HG03460 (cell line): ENCODE results near the gene EXOSC7.
A peak's percentile ranks its signal among the peaks of the same experiment; 100 is the strongest.
"Not testable (repeated sequence)": the region's sequence is repeated elsewhere in the genome, so short reads cannot be mapped to it uniquely, and the experiment has no call there.

ENCODE experiments used
- ATAC-seq: cut with Tn5 transposase; IDR thresholded peaks from one replicate; pipeline ENCODE4 v1.9.1; 2021; ENCODE audit not compliant: unreplicated experiment

Gene EXOSC7

DNA sequence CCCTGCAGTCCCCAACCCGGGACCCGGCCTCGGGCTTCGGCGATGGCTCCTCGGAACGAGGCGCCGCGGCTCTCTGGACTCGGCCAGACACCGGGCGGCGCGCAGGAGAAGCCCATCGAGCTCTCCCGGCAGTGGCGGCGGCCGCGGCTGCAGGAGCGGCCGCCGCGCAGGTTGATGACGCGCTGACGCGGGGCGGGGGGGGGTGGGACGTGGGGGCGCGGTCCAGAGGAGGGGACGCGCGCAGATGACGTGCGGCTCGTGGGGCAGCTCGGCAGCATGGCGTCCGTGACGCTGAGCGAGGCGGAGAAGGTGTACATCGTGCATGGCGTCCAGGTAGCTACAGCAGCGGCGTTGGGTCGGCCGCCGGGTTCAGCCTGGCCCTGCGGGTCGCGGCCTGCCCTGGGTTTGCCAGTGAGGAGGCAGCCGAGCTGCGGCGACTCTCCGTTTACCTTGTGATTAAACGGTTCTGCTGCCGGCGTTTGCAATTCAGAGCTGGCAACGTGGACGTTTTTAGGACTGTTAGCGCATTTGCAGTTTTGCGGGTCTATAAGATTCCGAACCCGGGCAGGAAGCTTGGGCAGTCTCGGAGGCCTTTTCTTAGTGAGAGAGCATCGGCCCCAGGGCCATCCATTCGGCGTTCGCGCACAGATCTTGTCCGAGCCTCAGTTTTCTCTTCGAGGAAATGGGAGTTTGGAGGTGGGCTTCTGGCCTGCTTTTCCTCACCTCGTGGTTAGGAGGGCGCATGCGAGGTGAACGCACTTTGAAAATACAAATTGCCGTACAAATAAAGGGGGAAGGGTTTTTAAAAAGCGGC lies at the start of gene EXOSC7, which contains the start of gene ZDHHC3:
TSS of gene EXOSC7 (plus strand) at position 243 of the 814 bp plus-strand sequence. CDS start at position 277, 34 bp downstream.
TSS of gene ZDHHC3 (minus strand) at position 173 of the 814 bp plus-strand sequence. CDS start 16,738 bp downstream, outside the sequence.
- peak; percentile 75 for ATAC-seq

GRCh38 chr3:44926921-44927320 lies 49.1 kb upstream of the EXOSC7 start:
- no peak for ATAC-seq

DNA sequence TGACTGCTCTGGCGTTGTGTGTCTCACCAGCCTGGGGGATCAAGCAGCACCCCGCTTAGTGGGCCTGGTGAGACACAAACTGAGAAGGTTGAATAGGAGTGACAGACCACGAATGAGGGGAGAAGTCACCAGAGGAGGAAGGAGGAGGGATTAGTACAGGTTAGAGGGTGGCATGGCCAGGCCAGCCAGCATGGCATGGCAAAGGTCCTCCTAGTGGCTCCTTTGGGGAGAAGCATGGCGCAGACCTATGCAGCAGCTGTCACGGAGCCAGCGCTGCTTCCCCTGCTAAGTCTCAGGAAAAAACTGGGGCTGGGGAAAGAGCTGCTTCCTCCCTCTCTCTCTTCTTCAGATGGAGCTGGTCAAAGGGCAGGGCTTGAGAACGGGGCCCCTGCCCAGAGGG lies 48.7 kb upstream of the EXOSC7 start:
- no peak for ATAC-seq

DNA sequence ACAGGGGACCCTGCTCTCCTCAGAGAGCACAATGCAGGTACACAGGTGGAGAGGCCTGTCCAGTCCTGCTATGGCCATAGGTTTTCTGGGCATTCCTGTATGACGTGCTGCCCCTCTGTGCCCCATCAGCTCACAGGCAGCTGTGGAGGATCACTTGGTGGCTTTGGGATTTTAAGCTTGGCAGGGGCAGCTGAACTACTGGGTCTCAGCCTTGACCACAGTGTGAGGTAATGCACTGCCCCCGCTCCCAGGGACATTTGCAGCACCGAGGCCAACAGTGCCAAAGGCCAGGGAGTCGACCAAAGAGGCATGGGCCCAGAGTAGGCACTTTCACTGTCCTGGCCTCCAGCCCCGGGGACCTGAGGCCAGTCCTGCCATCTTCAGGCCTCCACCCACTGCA lies 46.3 kb upstream of the EXOSC7 start:
- no peak for ATAC-seq

DNA sequence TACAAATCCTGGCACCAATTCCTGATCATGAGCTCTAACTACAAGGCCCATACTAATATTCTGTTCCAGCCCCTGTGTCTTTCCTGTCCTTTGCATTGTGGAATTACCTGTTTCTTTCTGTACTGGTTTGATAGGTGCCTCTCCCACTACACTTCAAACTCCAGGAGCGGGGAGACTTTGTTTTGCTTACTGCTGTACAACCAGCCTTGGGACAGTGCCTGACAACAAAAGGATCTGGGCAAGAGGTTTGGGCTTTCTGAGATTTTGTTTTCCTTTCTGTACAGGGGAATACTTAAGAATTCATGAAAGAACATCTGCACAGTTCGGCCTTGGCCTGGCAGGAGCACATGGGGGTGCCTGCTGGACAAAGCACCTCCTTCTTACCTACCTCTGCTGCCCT lies 45.1 kb upstream of the EXOSC7 start:
- ATAC-seq = no peak

GRCh38 chr3:44931791-44932190 lies 44.3 kb upstream of the EXOSC7 start:
- ATAC-seq = no peak

GRCh38 chr3:44932271-44932670 lies 43.8 kb upstream of the EXOSC7 start:
- no peak for ATAC-seq

GRCh38 chr3:44932986-44933944 lies 42.8 kb upstream of the EXOSC7 start:
- ATAC-seq = no peak

GRCh38 chr3:44939581-44940036 lies 36.4 kb upstream of the EXOSC7 start:
- no peak for ATAC-seq

DNA sequence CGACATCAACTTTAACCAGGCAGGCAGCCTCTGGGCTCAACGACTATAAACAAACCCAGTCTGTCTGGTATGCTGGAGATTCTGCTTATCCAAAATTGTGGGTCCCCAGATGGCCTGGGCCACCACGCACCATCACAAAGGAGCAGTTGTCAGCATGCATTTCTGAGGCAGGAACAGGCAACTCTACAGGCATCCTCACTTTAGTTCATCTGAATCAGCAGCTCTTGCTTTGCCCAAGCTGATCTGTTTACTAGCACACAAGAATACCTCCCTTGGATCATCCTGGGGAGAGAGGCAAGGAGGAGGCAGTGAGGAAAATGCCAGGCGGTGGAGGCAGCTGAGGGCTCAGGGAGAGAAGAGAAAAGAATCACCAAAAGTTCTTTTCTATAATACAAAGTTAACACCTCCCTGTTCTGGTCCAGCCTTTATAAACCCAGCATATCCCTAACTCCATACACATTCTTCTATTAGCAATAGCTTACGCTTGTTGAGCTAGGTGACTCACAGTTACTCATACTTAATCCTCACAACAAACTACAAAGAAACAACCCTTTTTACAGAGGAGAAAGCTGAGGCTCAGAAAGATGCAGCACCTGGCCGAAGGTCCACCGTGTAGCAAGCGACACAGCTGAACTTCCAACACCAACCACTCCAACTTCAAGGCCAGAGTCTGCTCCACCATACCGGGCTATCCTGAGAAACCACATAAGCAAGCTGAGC lies 33.7 kb upstream of the EXOSC7 start:
- no peak for ATAC-seq

- no peak for ATAC-seq
Observed at GRCh38 chr3:44948239-44948638, 27.8 kb upstream of the EXOSC7 start.

- ATAC-seq = not testable (repeated sequence)
Observed at GRCh38 chr3:44949770-44950169, 26.3 kb upstream of the EXOSC7 start.

DNA sequence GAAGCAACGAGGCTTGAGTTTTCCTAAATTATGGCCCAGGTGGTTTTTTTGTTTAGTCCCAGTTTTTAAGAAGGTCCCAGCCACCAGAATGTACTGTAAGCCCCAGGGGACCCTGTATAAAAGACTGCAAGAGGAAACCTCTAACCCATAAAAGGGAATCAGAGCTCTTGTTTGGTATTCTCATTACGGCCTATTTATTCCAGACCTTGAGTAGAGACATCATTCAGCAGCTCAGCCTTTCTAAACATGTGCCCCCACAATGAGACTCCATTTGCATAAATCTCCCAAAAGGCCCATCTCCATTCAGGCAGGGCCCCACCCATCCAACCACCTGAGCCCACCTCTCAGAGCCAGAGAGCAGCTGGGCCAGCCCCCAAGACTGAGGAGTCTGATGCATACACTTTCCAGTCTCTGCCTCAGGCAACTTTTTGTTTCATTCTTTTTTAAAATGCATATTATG lies 25.7 kb upstream of the EXOSC7 start:
- no peak for ATAC-seq

DNA sequence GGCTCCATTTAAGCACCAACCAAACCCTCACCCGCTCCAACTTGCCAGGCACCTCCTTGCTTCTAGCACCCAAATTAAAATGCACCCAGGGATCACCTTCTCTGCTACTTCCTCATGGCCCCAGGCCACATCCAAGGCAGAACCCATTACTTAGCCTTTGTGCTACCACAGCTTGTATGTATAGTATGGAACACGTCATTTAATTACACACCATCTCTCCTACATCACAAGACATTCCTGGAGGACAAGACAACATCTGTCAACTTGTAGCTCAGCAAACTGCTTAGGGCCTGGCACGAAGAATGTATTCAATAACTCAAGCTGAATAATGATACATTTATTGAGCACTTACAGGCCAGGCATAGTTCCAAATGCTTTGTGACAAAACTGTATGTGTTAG lies 23.4 kb upstream of the EXOSC7 start:
- ATAC-seq = no peak

DNA sequence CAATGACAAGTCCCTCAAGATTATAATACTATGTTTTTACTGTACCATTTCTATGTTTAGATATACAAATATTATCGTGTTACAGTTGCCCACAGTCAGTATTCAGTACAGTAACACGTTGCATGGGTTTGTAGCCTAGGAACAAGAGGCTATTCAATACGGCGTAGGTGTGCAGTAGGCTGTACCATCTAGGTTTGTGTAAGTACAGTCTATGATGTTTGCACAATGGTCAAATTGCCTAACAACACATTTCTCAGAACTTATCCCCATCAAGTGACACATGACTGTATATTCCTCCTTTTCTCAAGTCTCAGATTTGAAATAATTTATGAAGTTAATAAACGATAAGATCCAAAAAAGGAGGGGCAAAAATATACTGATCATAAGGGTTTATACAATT lies 21.7 kb upstream of the EXOSC7 start:
- ATAC-seq = no peak

GRCh38 chr3:44954962-44955361 lies 21.1 kb upstream of the EXOSC7 start:
- ATAC-seq = peak; percentile 52

DNA sequence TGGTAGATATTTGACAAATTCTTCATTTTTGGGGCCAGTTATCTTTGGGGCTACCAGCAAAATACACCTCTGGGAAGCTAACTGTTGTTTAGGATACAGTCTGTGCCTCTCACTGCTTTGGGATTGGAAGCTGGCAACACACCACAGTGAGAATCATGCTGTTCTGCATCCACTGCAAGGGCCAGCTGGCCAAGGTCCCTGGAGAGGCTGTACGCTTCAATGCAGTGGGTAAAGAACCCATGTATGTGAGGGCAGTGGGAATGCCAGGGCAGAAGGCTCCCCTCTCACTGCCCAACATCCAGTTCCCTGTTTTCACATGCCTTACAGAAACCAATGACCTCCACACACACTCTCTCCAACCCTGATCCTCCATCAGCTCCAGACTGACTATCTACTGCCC lies 20.1 kb upstream of the EXOSC7 start:
- no peak for ATAC-seq

GRCh38 chr3:44957986-44958385 lies 18.1 kb upstream of the EXOSC7 start:
- no peak for ATAC-seq

- no peak for ATAC-seq
Observed at GRCh38 chr3:44958386-44958785, 17.7 kb upstream of the EXOSC7 start.

DNA sequence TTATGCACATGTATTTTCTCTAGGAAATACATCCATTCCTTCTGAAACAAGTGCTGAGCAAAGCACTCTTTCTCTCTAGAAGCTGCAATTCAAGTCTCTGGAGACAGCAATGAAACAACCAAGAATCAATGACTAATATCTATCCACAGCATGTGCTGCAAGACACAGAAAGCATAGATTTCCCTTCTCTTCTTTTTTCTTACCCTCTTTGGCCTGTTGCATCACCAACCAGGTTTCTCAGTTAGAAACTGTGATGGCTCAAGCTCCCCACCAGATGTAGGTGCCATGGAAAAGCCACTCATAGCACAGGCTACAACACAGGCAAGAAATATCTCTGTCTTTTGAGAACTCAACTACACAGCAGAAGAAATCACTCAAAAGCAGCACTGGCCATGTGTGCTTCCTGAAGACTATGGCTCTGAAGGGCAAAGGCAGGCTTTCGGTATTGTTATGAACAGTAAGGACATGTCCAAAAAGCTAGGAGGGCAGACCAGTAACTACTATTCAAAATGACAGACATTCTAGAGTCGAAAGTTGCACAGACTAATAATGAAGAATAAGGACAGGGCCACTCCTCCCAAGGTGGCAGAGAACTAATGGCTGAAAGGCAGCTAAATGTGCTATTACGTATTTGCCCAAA lies 15.5 kb upstream of the EXOSC7 start:
- no peak for ATAC-seq
